HepG2 (cell line): Measurements from ENCODE around the gene NLGN4X. TPM values are rescaled to one million over a fixed set of nuclear protein-coding genes. Genes with fewer than 3 reads are reported as not detected.

Source experiments
- ATAC-seq: fragments of 200-7000 bp; cut with Tn5 transposase; 3 replicates; pipeline ENCODE4 v1.9.1; 2020; ENCODE audit warnings: mild to moderate bottlenecking, moderate library complexity
- BruUV-seq: library from RNA; stranded (reverse); fragments of 400-500 nt; replicated peaks from 2 replicates; lab custom pipeline; 2021; lab: Mats Ljungman, UMichigan
- CTCF ChIA-PET: fragments of 300-600 bp; formaldehyde crosslinking; extraction: SDS; loops from one replicate; lab custom pipeline; 2021; ENCODE audit warnings: low total read pairs, inconsistent platforms, low intra/inter-chr PET ratio; lab: Yijun Ruan, JAX
- POLR2A ChIA-PET: fragments of 350-600 bp; sonication (Branson Sonifier 250); formaldehyde crosslinking; loops from one replicate; lab custom pipeline; 2020; ENCODE audit warnings: antibody characterized with exemption, inconsistent platforms; lab: Yijun Ruan, JAX
- DNase-seq: peaks from one replicate; pipeline ENCODE4 v3.0.0-alpha.2; 2015; ENCODE audit warnings: low spot score
- FAIRE-seq: peaks from 3 replicates; lab custom pipeline; 2011; peaks lifted over from hg19 to GRCh38; lab: Jason Lieb, UNC
- H2AFZ ChIP-seq: one replicate; pipeline ENCODE4 v1.6.1; 2011; ENCODE audit warnings: low read length, inconsistent platforms
- H3K27ac ChIP-seq: fragments of 300-600 bp; 3 replicates; pipeline ENCODE4 v1.8.0; 2011; ENCODE audit warnings: mixed run types, mild to moderate bottlenecking, mixed read lengths, low read length, inconsistent platforms; ENCODE audit not compliant: insufficient read depth; ENCODE audit errors: extremely low read length
- H3K27me3 ChIP-seq, 2 experiments: fragments of 200-600 bp in 1 of 2; 2 replicates in 1 of 2; 3 replicates in 1 of 2; pipeline versions ENCODE4 v1.6.0 to v1.8.0; 2011; ENCODE audit warnings: low read length in 2 of 2, mild to moderate bottlenecking in 2 of 2, moderate library complexity in 2 of 2, inconsistent platforms in 1 of 2; ENCODE audit not compliant: insufficient read depth in 2 of 2, control insufficient read depth in 1 of 2
- H3K36me3 ChIP-seq, 2 experiments: fragments of 200-600 bp in 1 of 2; replicated peaks in 1 of 2; 2 replicates in 1 of 2; 3 replicates in 1 of 2; pipeline versions ENCODE4 v1.5.1 to v1.8.0; 2011; ENCODE audit warnings: low read length in 2 of 2, inconsistent platforms in 1 of 2; ENCODE audit not compliant: insufficient read depth in 2 of 2, control insufficient read depth in 1 of 2
- H3K4me1 ChIP-seq: 2 replicates; pipeline ENCODE4 v1.5.1; 2012; ENCODE audit warnings: low read length, inconsistent platforms; ENCODE audit not compliant: insufficient read depth
- H3K4me2 ChIP-seq: 2 replicates; pipeline ENCODE4 v1.6.0; 2011; ENCODE audit warnings: low read depth, low read length, inconsistent platforms
- H3K4me3 ChIP-seq, 3 experiments: fragments of 200-600 bp in 1 of 3; sonication (generic), shearing (Covaris generic) in 1 of 3; replicated peaks in 1 of 3; 2 replicates each; pipeline ENCODE4 v1.5.1; 2011 to 2016; ENCODE audit warnings: low read length in 3 of 3, inconsistent platforms in 2 of 3, low read depth in 2 of 3, mild to moderate bottlenecking in 2 of 3, control low read depth in 1 of 3, mixed read lengths in 1 of 3; ENCODE audit not compliant: insufficient read depth in 1 of 3
- H3K79me2 ChIP-seq: one replicate; pipeline ENCODE4 v1.6.1; 2011; ENCODE audit warnings: low read length, inconsistent platforms; ENCODE audit not compliant: insufficient read depth
- H3K9ac ChIP-seq: 2 replicates; pipeline ENCODE4 v1.6.0; 2011; ENCODE audit warnings: mild to moderate bottlenecking, low read depth, low read length, inconsistent platforms; ENCODE audit not compliant: insufficient read depth
- H3K9me3 ChIP-seq: 2 replicates; pipeline ENCODE4 v1.5.1; 2012; ENCODE audit warnings: mild to moderate bottlenecking, low read length
- H4K20me1 ChIP-seq: 2 replicates; pipeline ENCODE4 v1.6.0; 2011; ENCODE audit warnings: inconsistent platforms, mild to moderate bottlenecking, low read length, moderate library complexity; ENCODE audit not compliant: insufficient read depth
- CSRNP2 ChIP-seq: sonication (generic); formaldehyde crosslinking; conservative IDR thresholded peaks from 2 replicates; pipeline ENCODE4 v1.8.0; 2022; ENCODE audit warnings: low read depth, missing genetic modification reagents
- FOXA3 ChIP-seq: IDR thresholded peaks from 2 replicates; pipeline ENCODE4 v1.6.1; 2016; ENCODE audit warnings: missing genetic modification reagents, missing compliant biosample characterization
- GZF1 ChIP-seq: sonication (generic); formaldehyde crosslinking; IDR thresholded peaks from 2 replicates; pipeline ENCODE4 v1.5.1; 2020; ENCODE audit warnings: mild to moderate bottlenecking, missing genetic modification reagents
- ISL2 ChIP-seq: sonication (generic); formaldehyde crosslinking; IDR thresholded peaks from 2 replicates; pipeline ENCODE4 v1.5.0; 2020; ENCODE audit warnings: missing genetic modification reagents
- PCBP2 ChIP-seq: fragments of 200-400 bp; formaldehyde crosslinking; optimal IDR thresholded peaks from 2 replicates; pipeline ENCODE3; 2018; ENCODE audit warnings: low read length, low read depth; ENCODE audit not compliant: poor library complexity, severe bottlenecking
- SMYD3 ChIP-seq: sonication (generic); formaldehyde crosslinking; IDR thresholded peaks from 2 replicates; pipeline ENCODE4 v1.8.1; 2023; ENCODE audit warnings: mild to moderate bottlenecking, missing genetic modification reagents
- SSRP1 ChIP-seq: IDR thresholded peaks from 2 replicates; pipeline ENCODE4 v1.6.1; 2016; ENCODE audit warnings: control low read depth
- STAG1 ChIP-seq: sonication (generic); formaldehyde crosslinking; IDR thresholded peaks from 2 replicates; pipeline ENCODE4 v1.4.0; 2020; ENCODE audit warnings: missing genetic modification reagents
- THAP9 ChIP-seq: sonication (generic); formaldehyde crosslinking; IDR thresholded peaks from 2 replicates; pipeline ENCODE4; 2020; ENCODE audit warnings: missing genetic modification reagents, mild to moderate bottlenecking, borderline replicate concordance
- ZNF12 ChIP-seq: sonication (generic); formaldehyde crosslinking; IDR thresholded peaks from 2 replicates; pipeline ENCODE4 v1.5.0; 2020; ENCODE audit warnings: missing genetic modification reagents
- ZNF724P ChIP-seq: sonication (generic); formaldehyde crosslinking; IDR thresholded peaks from 2 replicates; pipeline ENCODE4 v1.8.0; 2022; ENCODE audit warnings: missing genetic modification reagents, borderline replicate concordance
- in situ Hi-C: cut with HindIII; loops from 2 replicates; pipeline ENCODE4 v1.10.0; 2017; ENCODE audit warnings: low pct_unique_long_range_greater_than_20kb; ENCODE audit not compliant: extremely low pct_ligation_motif_present
- intact Hi-C: fragments of 100-400 bp; cut with micrococcal nuclease; formaldehyde crosslinking; loops from one replicate; pipeline ENCODE4 v1.10.0; 2022; ENCODE audit not compliant: unreplicated experiment
- polyA plus RNA-seq, 8 experiments: library from polyadenylated mRNA; depleted of rRNA in 3 of 8; stranded (reverse) in 7 of 8; unstranded in 1 of 8; fragments of >200 nt; fragmentation: Illumina TruSeq in 4 of 8; extraction: Trizol in 4 of 8; gene quantifications; 2 replicates each; pipeline versions ENCODE4 v1.2.1 to v1.2.3, GENCODE V29; 2011 to 2016; ENCODE audit warnings: low read depth in 4 of 8, missing spikeins in 1 of 8, mixed read lengths in 1 of 8; ENCODE audit not compliant: insufficient read depth in 1 of 8
- total RNA-seq, 5 experiments: library from RNA; depleted of rRNA; stranded (reverse); fragments of >200 nt; fragmentation: Illumina TruSeq; extraction: Trizol; gene quantifications; 2 replicates each; pipeline ENCODE4 v1.2.3, GENCODE V29; 2016; ENCODE audit warnings: low read depth in 1 of 5

NLGN4X gene
- total and polyA plus RNA-seq, 2 of the 13 experiments (the other 11 are each of a cell fraction or from before 2014, with no cell fraction given) = not detected

- Histone ChIP-seq H2AFZ (no peak overlapping the region), H3K4me2 (no peak overlapping the region), H3K4me3 (no peak overlapping the region), H3K4me1 (no peaks in the 10 kb centered on the region), H4K20me1 (no peaks in the 10 kb centered on the region), H3K79me2 (no peaks in the 10 kb centered on the region), H3K27ac (no peak overlapping the region), H3K27me3 (no peaks in the 10 kb centered on the region), H3K9me3 (peaks cover 11% of the 10 kb centered on the region), H3K9ac (no peak overlapping the region), H3K36me3 (no peaks in the 10 kb centered on the region)
- intact Hi-C loops (no loop called here), in situ Hi-C loops (no loop called here)
- POLR2A ChIA-PET = no interaction called here
- ATAC-seq (no peak), DNase-seq (no peak), FAIRE-seq (no peak)
- CTCF ChIA-PET = no interaction called here
- TF ChIP-seq GZF1 (CRISPR knock-in tag) = no peak
- BruUV-seq = no TSS peak
Measured at GRCh38 chrX:6131287-6131686, 97.4 kb downstream of the NLGN4X start.

- in situ Hi-C loops (no loop called here), intact Hi-C loops (no loop called here)
- no peaks in the 10 kb centered on the region for H4K20me1 ChIP-seq
- no TSS peak for BruUV-seq
- DNase-seq = no peak
- H3K4me2 ChIP-seq = no peak overlapping the region
- no peak overlapping the region for H2AFZ ChIP-seq
- no peaks in the 10 kb centered on the region for H3K4me1 ChIP-seq
- FAIRE-seq = no peak
- no peak for ATAC-seq
- H3K9me3 ChIP-seq = no peaks in the 10 kb centered on the region; the same call in none of the 2 replicates
- H3K9ac ChIP-seq = no peak overlapping the region
- H3K27ac ChIP-seq = no peak overlapping the region
- H3K27me3 ChIP-seq = no peaks in the 10 kb centered on the region
- POLR2A ChIA-PET = no interaction called here
- no peaks in the 10 kb centered on the region for H3K79me2 ChIP-seq
- CTCF ChIA-PET = no interaction called here
- no peak for TF ChIP-seq PCBP2
- no peak for TF ChIP-seq ISL2 (CRISPR knock-in tag)
- TF ChIP-seq THAP9 (CRISPR knock-in tag) = no peak
- TF ChIP-seq FOXA3 (CRISPR knock-in tag) = no peak
- no peak for TF ChIP-seq SMYD3
- no peak for TF ChIP-seq SSRP1 (CRISPR knock-in tag)
- no peak for TF ChIP-seq ZNF12
- no peak for TF ChIP-seq STAG1 (CRISPR knock-in tag)
- TF ChIP-seq CSRNP2 (CRISPR knock-in tag) = no peak
- no peak for TF ChIP-seq ZNF724P (CRISPR knock-in tag)
- H3K36me3 ChIP-seq = no peaks in the 10 kb centered on the region
- no peak overlapping the region for H3K4me3 ChIP-seq
Measured at GRCh38 chrX:6129195-6129594, 99.5 kb downstream of the NLGN4X start.
